HEK293 (cell line): ENCODE measurements around the gene OR8D2.

Experiments used
- CTCF ChIA-PET: fragments of 350-600 bp; formaldehyde crosslinking; extraction: SDS; loops from one replicate; lab custom pipeline; 2021; ENCODE audit warnings: antibody characterized with exemption; lab: Yijun Ruan, JAX
- POLR2A ChIA-PET: fragments of 300-600 bp; formaldehyde crosslinking; extraction: SDS; loops from one replicate; lab custom pipeline; 2020; ENCODE audit warnings: antibody characterized with exemption, inconsistent platforms; lab: Yijun Ruan, JAX
- H3K27ac ChIP-seq: fragments of 200-500 bp; sonication (Bioruptor generic); 2 replicates; pipeline ENCODE4 v1.5.1; 2014; ENCODE audit warnings: low read depth, low read length, control low read depth, inconsistent platforms; ENCODE audit errors: extremely low read depth
- H3K36me3 ChIP-seq, 2 experiments: fragments of 200-500 bp in 1 of 2; sonication (Bioruptor generic) in 1 of 2; 1 replicate in 1 of 2; 2 replicates in 1 of 2; pipeline ENCODE4 v1.5.1; 2014 to 2017; ENCODE audit warnings: inconsistent platforms in 2 of 2, low read length in 2 of 2; ENCODE audit not compliant: control insufficient read depth in 2 of 2, insufficient read depth in 1 of 2
- H3K4me1 ChIP-seq: fragments of 200-500 bp; sonication (Bioruptor generic); 2 replicates; pipeline ENCODE4 v1.5.1; 2014; ENCODE audit warnings: mild to moderate bottlenecking, low read length, inconsistent platforms; ENCODE audit not compliant: control insufficient read depth, insufficient read depth
- H3K4me3 ChIP-seq: 2 replicates; pipeline ENCODE4 v1.5.1; 2011; ENCODE audit warnings: low read depth, mild to moderate bottlenecking, control low read depth, low read length, moderate library complexity
- H3K9me3 ChIP-seq: fragments of 200-500 bp; sonication (Bioruptor generic); 2 replicates; pipeline ENCODE4 v1.5.1; 2014; ENCODE audit warnings: low read depth, low read length, inconsistent platforms; ENCODE audit not compliant: control insufficient read depth, insufficient read depth
- BCL6B ChIP-seq: fragments of 450-650 bp; formaldehyde crosslinking; IDR thresholded peaks from 2 replicates; pipeline ENCODE4 v1.5.1; 2017; ENCODE audit warnings: missing biosample characterization, missing genetic modification characterization
- GLI2 ChIP-seq: fragments of 450-650 bp; formaldehyde crosslinking; IDR thresholded peaks from 2 replicates; pipeline ENCODE4; 2017; ENCODE audit warnings: missing biosample characterization, missing genetic modification characterization, low read depth, borderline replicate concordance
- HOXA7 ChIP-seq: sonication (generic); formaldehyde crosslinking; IDR thresholded peaks from 2 replicates; pipeline ENCODE4 v1.8.1; 2022; ENCODE audit warnings: missing genetic modification reagents, borderline replicate concordance
- KLF8 ChIP-seq: fragments of 450-650 bp; formaldehyde crosslinking; IDR thresholded peaks from 2 replicates; pipeline ENCODE4 v1.5.1; 2016; ENCODE audit warnings: missing biosample characterization, missing genetic modification characterization
- MYNN ChIP-seq: fragments of 450-650 bp; formaldehyde crosslinking; IDR thresholded peaks from 2 replicates; pipeline ENCODE4 v1.5.1; 2016; ENCODE audit warnings: missing biosample characterization, missing genetic modification characterization, borderline replicate concordance
- SCRT1 ChIP-seq: fragments of 450-650 bp; formaldehyde crosslinking; IDR thresholded peaks from 2 replicates; pipeline ENCODE4 v1.5.1; 2016; ENCODE audit warnings: missing biosample characterization, missing genetic modification characterization, borderline replicate concordance
- SP3 ChIP-seq: fragments of 450-650 bp; formaldehyde crosslinking; IDR thresholded peaks from 2 replicates; pipeline ENCODE4 v1.5.1; 2016; ENCODE audit warnings: missing biosample characterization, missing genetic modification characterization
- ZIC2 ChIP-seq: fragments of 450-650 bp; formaldehyde crosslinking; IDR thresholded peaks from 2 replicates; pipeline ENCODE4 v1.5.1; 2016; ENCODE audit warnings: missing biosample characterization, missing genetic modification characterization
- ZNF157 ChIP-seq: fragments of 450-650 bp; formaldehyde crosslinking; IDR thresholded peaks from 2 replicates; pipeline ENCODE4 v1.5.1; 2016; ENCODE audit warnings: missing biosample characterization, missing genetic modification characterization
- ZNF214 ChIP-seq: fragments of 450-650 bp; formaldehyde crosslinking; IDR thresholded peaks from 2 replicates; pipeline ENCODE4 v1.5.1; 2017; ENCODE audit warnings: missing biosample characterization, mild to moderate bottlenecking, missing genetic modification characterization, borderline replicate concordance
- ZNF292 ChIP-seq: fragments of 450-650 bp; formaldehyde crosslinking; IDR thresholded peaks from 2 replicates; pipeline ENCODE4 v1.5.1; 2016; ENCODE audit warnings: low read depth, missing biosample characterization, missing genetic modification characterization, borderline replicate concordance
- ZNF341 ChIP-seq: fragments of 450-650 bp; formaldehyde crosslinking; IDR thresholded peaks from 2 replicates; pipeline ENCODE4; 2016; ENCODE audit warnings: low read depth, missing biosample characterization, missing genetic modification characterization
- ZNF354C ChIP-seq: fragments of 450-650 bp; formaldehyde crosslinking; IDR thresholded peaks from 2 replicates; pipeline ENCODE4 v1.5.1; 2016; ENCODE audit warnings: missing biosample characterization, missing genetic modification characterization, low read depth, borderline replicate concordance
- ZNF530 ChIP-seq: fragments of 450-650 bp; formaldehyde crosslinking; IDR thresholded peaks from 2 replicates; pipeline ENCODE4 v1.5.1; 2016; ENCODE audit warnings: low read depth, missing biosample characterization, missing genetic modification characterization
- ZNF560 ChIP-seq: fragments of 450-650 bp; formaldehyde crosslinking; IDR thresholded peaks from 2 replicates; pipeline ENCODE4 v1.5.1; 2017; ENCODE audit warnings: missing biosample characterization, missing genetic modification characterization, borderline replicate concordance
- ZNF596 ChIP-seq: fragments of 450-650 bp; IDR thresholded peaks from 2 replicates; pipeline ENCODE4 v1.5.0; 2018; ENCODE audit warnings: missing biosample characterization, mild to moderate bottlenecking, missing genetic modification characterization, moderate library complexity
- ZNF654 ChIP-seq: fragments of 450-650 bp; formaldehyde crosslinking; IDR thresholded peaks from 2 replicates; pipeline ENCODE4 v1.5.1; 2016; ENCODE audit warnings: low read depth, missing biosample characterization, missing genetic modification characterization
- ZNF704 ChIP-seq: fragments of 450-650 bp; formaldehyde crosslinking; IDR thresholded peaks from 2 replicates; pipeline ENCODE4 v1.5.1; 2016; ENCODE audit warnings: missing biosample characterization, missing genetic modification characterization
- ZNF707 ChIP-seq: fragments of 450-650 bp; formaldehyde crosslinking; IDR thresholded peaks from 2 replicates; pipeline ENCODE4 v1.5.1; 2016; ENCODE audit warnings: missing biosample characterization, missing genetic modification characterization
- ZNF843 ChIP-seq: fragments of 450-650 bp; formaldehyde crosslinking; IDR thresholded peaks from 2 replicates; pipeline ENCODE4 v1.5.1; 2016; ENCODE audit warnings: missing biosample characterization, missing genetic modification characterization
- ZSCAN30 ChIP-seq: fragments of 450-650 bp; IDR thresholded peaks from 2 replicates; pipeline ENCODE4 v1.5.1; 2018; ENCODE audit warnings: missing biosample characterization, mild to moderate bottlenecking, missing genetic modification characterization, moderate library complexity
- ZXDB ChIP-seq: fragments of 450-650 bp; formaldehyde crosslinking; IDR thresholded peaks from 2 replicates; pipeline ENCODE4 v1.5.1; 2016; ENCODE audit warnings: missing biosample characterization, missing genetic modification characterization

The OR8D2 gene

GRCh38 chr11:124311269-124311668 lies 8.7 kb downstream of the OR8D2 start (continued):
- TF ChIP-seq ZNF654 (tag by site-specific recombination) (no peak), KLF8 (no peak), SP3 (tag by site-specific recombination) (no peak), BCL6B (tag by site-specific recombination) (no peak), ZNF292 (tag by site-specific recombination) (no peak), HOXA7 (no peak)

- Histone ChIP-seq H3K9me3 (no peaks in the 10 kb centered on the region), H3K36me3 (no peaks in the 10 kb centered on the region), H3K4me3 (no peak overlapping the region), H3K4me1 (no peaks in the 10 kb centered on the region), H3K27ac (no peak overlapping the region)
- POLR2A ChIA-PET, result no interaction called here
- CTCF ChIA-PET, result no interaction called here
- no peak for TF ChIP-seq ZNF157
- TF ChIP-seq ZNF843 (tag by site-specific recombination), result no peak
- TF ChIP-seq SCRT1 (tag by site-specific recombination), result no peak
- TF ChIP-seq ZNF354C (tag by site-specific recombination), result no peak
- no peak for TF ChIP-seq ZNF704 (tag by site-specific recombination)
- no peak for TF ChIP-seq ZNF707 (tag by site-specific recombination)
- TF ChIP-seq ZNF530 (tag by site-specific recombination), result no peak
- TF ChIP-seq ZNF596 (tag by site-specific recombination), result no peak
- no peak for TF ChIP-seq ZSCAN30
- no peak for TF ChIP-seq GLI2 (tag by site-specific recombination)
- TF ChIP-seq ZNF214, result no peak
These were observed 9.3 kb downstream of the OR8D2 start for GRCh38 chr11:124310721-124311120.

GRCh38 chr11:124307093-124307492 lies 12.9 kb downstream of the OR8D2 start:
- ChIA-PET CTCF (interaction anchor here (0.5 kb wide), 1 partner anchor 106 kb away, joined by 3 read pairs; no protein-coding TSS in a partner anchor), POLR2A (no interaction called here)
- H3K27ac ChIP-seq, result no peak overlapping the region
- TF ChIP-seq ZIC2 (tag by site-specific recombination) (no peak), ZXDB (tag by site-specific recombination) (no peak), ZNF560 (no peak), MYNN (no peak), ZNF341 (tag by site-specific recombination) (no peak)
- H3K36me3 ChIP-seq, result no peaks in the 10 kb centered on the region
- no peak overlapping the region for H3K4me3 ChIP-seq
- H3K9me3 ChIP-seq, result no peaks in the 10 kb centered on the region
- H3K4me1 ChIP-seq, result no peaks in the 10 kb centered on the region
